ENCODE data around the gene TTPAL.

GRCh38 chr20:44532259-44532980 lies 56.7 kb downstream of the TTPAL start:
- peak in 1 of 2 donors; percentile 1 for TF ChIP-seq POLR2A (IDR thresholded peaks at IDR 0.05)
- TF ChIP-seq CTCF (IDR thresholded peaks at IDR 0.05) = no peak

Data from gastroesophageal sphincter (tissue), 3 donors.